Endothelial cell of umbilical vein (primary cell): ENCODE results near the gene TBL3. TPM values are rescaled to one million over a fixed set of nuclear protein-coding genes. Genes with fewer than 3 reads are reported as not detected.
A peak's percentile ranks its signal among the peaks of the same experiment; 100 is the strongest.

ENCODE experiments used
- BruUV-seq: library from RNA; stranded (reverse); fragments of 400-500 nt; replicated peaks from 2 replicates; lab custom pipeline; 2021; lab: Mats Ljungman, UMichigan
- CTCF ChIA-PET: fragments of 300-600, 350-600 bp; sonication (Branson Sonifier 250); formaldehyde crosslinking; loops from one replicate; lab custom pipeline; 2021; ENCODE audit warnings: antibody characterized with exemption, inconsistent platforms; lab: Charles Lee
- POLR2A ChIA-PET: fragments of 300-600, 350-600 bp; sonication (Branson Sonifier 250); formaldehyde crosslinking; loops from one replicate; lab custom pipeline; 2021; ENCODE audit warnings: antibody characterized with exemption, inconsistent platforms; lab: Charles Lee
- DNase-seq: peaks from one replicate; pipeline ENCODE4 v3.0.0-alpha.2; 2011; ENCODE audit warnings: low read depth, low spot score
- FAIRE-seq: peaks from 2 replicates; lab custom pipeline; 2011; peaks lifted over from hg19 to GRCh38; lab: Jason Lieb, UNC
- H2AFZ ChIP-seq: 2 replicates; pipeline ENCODE4 v1.6.0; 2012; ENCODE audit warnings: low read depth, low read length, control low read depth, inconsistent platforms
- H3K27ac ChIP-seq: 2 replicates; pipeline ENCODE4 v1.5.1; 2011; ENCODE audit warnings: low read depth, mild to moderate bottlenecking, control low read depth, low read length, moderate library complexity; ENCODE audit not compliant: insufficient read depth
- H3K27me3 ChIP-seq, 2 experiments: 2 replicates each; pipeline versions ENCODE4 v1.6.0 to v1.6.1; 2011; ENCODE audit warnings: low read length in 2 of 2, mixed read lengths in 1 of 2; ENCODE audit not compliant: control insufficient read depth in 2 of 2, insufficient read depth in 2 of 2
- H3K36me3 ChIP-seq, 2 experiments: 2 replicates in 1 of 2; 3 replicates in 1 of 2; pipeline ENCODE4 v1.5.1; 2011; ENCODE audit warnings: low read length in 2 of 2, mild to moderate bottlenecking in 1 of 2, moderate library complexity in 1 of 2; ENCODE audit not compliant: control insufficient read depth in 2 of 2, insufficient read depth in 2 of 2; ENCODE audit errors: extremely low read depth in 1 of 2
- H3K4me1 ChIP-seq: 3 replicates; pipeline ENCODE4 v1.5.1; 2011; ENCODE audit warnings: mild to moderate bottlenecking, low read length; ENCODE audit not compliant: control insufficient read depth, insufficient read depth; ENCODE audit errors: extremely low read depth
- H3K4me2 ChIP-seq: 2 replicates; pipeline ENCODE4 v1.6.1; 2011; ENCODE audit warnings: low read length, control low read depth, mixed read lengths; ENCODE audit not compliant: insufficient read depth
- H3K4me3 ChIP-seq, 3 experiments: fragments of 200-600 bp in 1 of 3; sonication (generic), shearing (Covaris generic) in 1 of 3; replicated peaks in 1 of 3; 2 replicates each; pipeline ENCODE4 v1.5.1; 2011 to 2016; ENCODE audit warnings: control low read depth in 3 of 3, low read length in 3 of 3, mild to moderate bottlenecking in 2 of 3, inconsistent platforms in 1 of 3, low read depth in 1 of 3, moderate library complexity in 1 of 3; ENCODE audit not compliant: insufficient read depth in 1 of 3
- H3K79me2 ChIP-seq: 2 replicates; pipeline ENCODE4 v1.6.0; 2012; ENCODE audit warnings: low read length, inconsistent platforms; ENCODE audit not compliant: control insufficient read depth, insufficient read depth
- H3K9ac ChIP-seq: replicated peaks from 2 replicates; pipeline ENCODE3; 2011; ENCODE audit warnings: low read length, control low read depth; ENCODE audit not compliant: insufficient read depth; ENCODE audit errors: extremely low read depth
- H3K9me1 ChIP-seq: replicated peaks from 3 replicates; pipeline ENCODE4 v1.6.0; 2011; ENCODE audit warnings: mild to moderate bottlenecking, low read length; ENCODE audit not compliant: control insufficient read depth, insufficient read depth; ENCODE audit errors: extremely low read depth
- H3K9me3 ChIP-seq: replicated peaks from 2 replicates; pipeline ENCODE4 v1.5.1; 2012; ENCODE audit warnings: low read length, inconsistent platforms; ENCODE audit not compliant: control insufficient read depth, insufficient read depth
- H4K20me1 ChIP-seq: replicated peaks from 2 replicates; pipeline ENCODE3; 2011; ENCODE audit warnings: mild to moderate bottlenecking, low read length; ENCODE audit not compliant: control insufficient read depth, insufficient read depth; ENCODE audit errors: extremely low read depth
- CTCF ChIP-seq, 2 donors: IDR thresholded peaks; 1 replicate in 1 of 2; 2 replicates in 1 of 2; pipeline ENCODE4 v1.5.1; 2011; ENCODE audit warnings: low read length in 2 of 2, mild to moderate bottlenecking in 2 of 2, moderate library complexity in 2 of 2, control low read depth in 1 of 2, inconsistent platforms in 1 of 2, low read depth in 1 of 2; ENCODE audit not compliant: insufficient read depth in 1 of 2; ENCODE audit errors: extremely low read depth in 1 of 2
- EZH2 ChIP-seq: IDR thresholded peaks from 2 replicates; pipeline ENCODE4 v1.6.1; 2012; ENCODE audit warnings: borderline replicate concordance, low read depth, mild to moderate bottlenecking, moderate library complexity, low read length, inconsistent platforms; ENCODE audit not compliant: severe bottlenecking
- FOS ChIP-seq: IDR thresholded peaks from 2 replicates; pipeline ENCODE4 v1.6.1; 2011; ENCODE audit warnings: mild to moderate bottlenecking, low read length, moderate library complexity, borderline replicate concordance; ENCODE audit not compliant: insufficient read depth
- GATA2 ChIP-seq: IDR thresholded peaks from 2 replicates; pipeline ENCODE4 v1.7.0; 2011; ENCODE audit warnings: low read depth, mild to moderate bottlenecking, moderate library complexity, mixed read lengths, low read length; ENCODE audit not compliant: insufficient read length, insufficient read depth
- JUN ChIP-seq: IDR thresholded peaks from 2 replicates; pipeline ENCODE4 v1.6.1; 2011; ENCODE audit warnings: borderline replicate concordance, low read depth; ENCODE audit not compliant: insufficient read length, insufficient read depth
- MAX ChIP-seq: IDR thresholded peaks from 2 replicates; pipeline ENCODE4 v1.6.1; 2011; ENCODE audit not compliant: insufficient read depth, insufficient read length
- MYC ChIP-seq: IDR thresholded peaks from one replicate; pipeline ENCODE4 v1.6.1; 2011; ENCODE audit warnings: mild to moderate bottlenecking, low read depth, low read length
- POLR2A ChIP-seq: IDR thresholded peaks from 2 replicates; pipeline ENCODE4 v1.6.1; 2012; ENCODE audit warnings: low read depth, mild to moderate bottlenecking, control low read depth, low read length
- POLR2AphosphoS5 ChIP-seq: IDR thresholded peaks from 2 replicates; pipeline ENCODE4 v1.6.1; 2012; ENCODE audit warnings: low read depth, mild to moderate bottlenecking, control low read depth, low read length, moderate library complexity; ENCODE audit not compliant: insufficient read depth
- dilution Hi-C: fragments of 300-500 bp; cut with MboI; formaldehyde crosslinking; loops from one replicate; pipeline ENCODE4 v1.15.0; 2019; ENCODE audit warnings: low sequenced_read_pairs; ENCODE audit not compliant: extremely low pct_ligation_motif_present
- intact Hi-C: fragments of 100-400 bp; cut with micrococcal nuclease; formaldehyde crosslinking; loops from one replicate; pipeline ENCODE4 v1.10.0; 2022
- polyA plus RNA-seq, 4 experiments: library from polyadenylated mRNA; depleted of rRNA in 3 of 4; stranded (reverse) in 3 of 4; unstranded in 1 of 4; fragments of >200 nt; gene quantifications; 2 replicates each; pipeline versions ENCODE4 v1.2.1 to v1.2.3, GENCODE V29; 2011 to 2012; ENCODE audit warnings: missing spikeins in 1 of 4
- total RNA-seq: library from RNA; stranded (reverse); gene quantifications from 2 replicates; pipeline ENCODE4 v1.2.3, GENCODE V29; 2021

TBL3 gene
- total and polyA plus RNA-seq, 2 donors (not counting 3 experiments of a cell fraction or from before 2014, with no cell fraction given) = 42.2 to 77.1 TPM

GRCh38 chr16:1958715-1959268 is 13.1 kb upstream of the TBL3 start:
- peaks cover 31% of the 10 kb centered on the region for H3K79me2 ChIP-seq
- no peaks in the 10 kb centered on the region for H3K9me3 ChIP-seq
- ChIA-PET POLR2A (no interaction called here), CTCF (no interaction called here)
- H2AFZ ChIP-seq = peak overlapping the region; percentile 51
- peaks cover 18% of the 10 kb centered on the region for H3K4me1 ChIP-seq
- H3K4me2 ChIP-seq = peak overlapping the region; percentile 7
- H4K20me1 ChIP-seq = no peaks in the 10 kb centered on the region
- no peaks in the 10 kb centered on the region for H3K27me3 ChIP-seq
- intact Hi-C loops (loop anchor here (1.0 kb wide), 1 partner anchor 15 kb away; the partner anchor contains the start of gene MSRB1), dilution Hi-C loops (no loop called here)
- FAIRE-seq = no peak
- H3K9me1 ChIP-seq = no peaks in the 10 kb centered on the region
- TF ChIP-seq CTCF (IDR thresholded peaks at IDR 0.05; ENCODE audit: extremely low read depth in 1 of 2, insufficient read depth in 1 of 2, low read depth in 1 of 2, low read length in 2 of 2) = no peak
- no peak for TF ChIP-seq MAX
- no peak for TF ChIP-seq EZH2
- no peak for TF ChIP-seq POLR2A
- TF ChIP-seq FOS = no peak
- no peak for TF ChIP-seq JUN
- TF ChIP-seq GATA2 = no peak
- TF ChIP-seq POLR2AphosphoS5 = no peak
- TF ChIP-seq MYC = no peak
- BruUV-seq = no TSS peak
- peaks cover 8 to 17% of the 10 kb centered on the region in 2 experiments for H3K36me3 ChIP-seq
- DNase-seq = no peak
- H3K9ac ChIP-seq = no peak overlapping the region
- no peak overlapping the region for H3K4me3 ChIP-seq
- H3K27ac ChIP-seq = no peak overlapping the region
